Astrocyte (in vitro differentiated cells and primary cell): ENCODE measurements around the gene TOLLIP.

Experiments
- CTCF ChIP-seq: IDR thresholded peaks from 2 replicates; pipeline ENCODE4 v1.5.1; 2011; ENCODE audit warnings: low read depth, mild to moderate bottlenecking, inconsistent platforms, low read length, moderate library complexity; ENCODE audit not compliant: insufficient read depth
- EZH2 ChIP-seq: IDR thresholded peaks from 2 replicates; pipeline ENCODE4 v1.6.1; 2012; ENCODE audit warnings: mild to moderate bottlenecking, low read length, inconsistent platforms; ENCODE audit not compliant: insufficient read depth

DNA sequence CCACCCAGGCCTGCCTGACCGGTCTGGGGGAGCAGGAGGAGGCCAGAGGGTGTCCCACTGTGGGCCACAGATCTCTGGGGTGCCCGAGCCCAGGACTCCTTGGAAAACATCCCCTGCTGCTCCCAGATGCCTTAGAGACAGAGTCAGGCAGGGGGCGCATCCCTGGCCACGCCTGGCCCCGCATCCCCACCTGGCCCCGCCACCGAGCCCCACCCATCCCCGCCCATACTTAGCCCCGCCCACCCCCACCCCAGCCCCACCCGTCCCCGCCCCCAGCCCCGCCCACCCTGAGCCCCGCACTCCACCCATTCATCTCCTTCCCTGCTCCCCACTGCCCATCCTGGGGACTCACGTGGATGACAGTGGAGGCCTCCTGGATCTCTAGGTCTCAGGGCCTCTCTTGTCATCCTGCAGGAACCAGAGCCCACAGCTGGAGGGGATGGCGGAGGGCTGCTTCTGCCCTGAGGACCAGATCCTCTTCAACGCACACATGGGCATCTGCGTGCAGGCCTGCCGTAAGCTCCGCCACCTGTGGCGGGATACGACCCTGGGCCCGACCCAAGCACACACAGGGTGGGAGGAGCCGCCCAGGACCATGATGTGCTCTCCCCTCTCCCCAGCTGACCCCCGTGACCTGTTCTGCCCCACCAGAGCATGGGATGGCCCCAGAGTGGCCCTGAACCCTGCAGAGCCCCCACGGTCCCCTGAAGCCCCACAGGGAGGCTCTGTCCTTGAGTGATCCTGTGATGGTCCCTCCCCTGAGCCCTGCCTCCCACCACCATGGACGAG, 53.0 kb downstream of the TOLLIP start:
- TF ChIP-seq EZH2 (no peak), CTCF (no peak)
